ENCODE results near the gene ITSN1. TPM values are rescaled to one million over a fixed set of nuclear protein-coding genes. Genes with fewer than 3 reads are reported as not detected.

ITSN1 gene
- total and polyA plus RNA-seq, 4 donors: 20.3 to 112 (median 40.2) TPM

GRCh38 chr21:33618407-33618806, 23.9 kb upstream of the ITSN1 start:
- H3K9me3 ChIP-seq (ENCODE audit: control insufficient read depth in 4 of 4, low read length in 3 of 4): no peaks in the 10 kb centered on the region
- WGBS: 98% methylated on average over 2 of the region's 2 CpGs
- no peak overlapping the region for H3K4me3 ChIP-seq (ENCODE audit: low read depth in 1 of 3, low read length in 3 of 3)
- H3K27ac ChIP-seq (ENCODE audit: low read depth in 1 of 2, low read length in 2 of 2): no peak overlapping the region
- H3K27me3 ChIP-seq (ENCODE audit: control insufficient read depth in 4 of 4, insufficient read depth in 4 of 4, low read length in 3 of 4): no peaks in the 10 kb centered on the region
- no peak for DNase-seq (ENCODE audit: low spot score)
- no peaks in the 10 kb centered on the region for H3K4me1 ChIP-seq (ENCODE audit: control insufficient read depth in 4 of 4, insufficient read depth in 4 of 4, low read length in 3 of 4)
- H3K36me3 ChIP-seq (ENCODE audit: control insufficient read depth in 4 of 4, insufficient read depth in 3 of 4, low read depth in 1 of 4, low read length in 3 of 4): peaks cover 3 to 14% (median 5%) of the 10 kb centered on the region in 4 donors
- H3K9ac ChIP-seq (ENCODE audit: low read depth in 1 of 2, low read length in 2 of 2): no peak overlapping the region
- TF ChIP-seq RXRA (IDR thresholded peaks at IDR 0.05) (no peak), MAX (IDR thresholded peaks at IDR 0.05) (no peak), GABPA (IDR thresholded peaks at IDR 0.05 in 1 of 2, conservative IDR thresholded peaks at IDR 0.05 in 1 of 2) (no peak), FOXA1 (IDR thresholded peaks at IDR 0.05) (no peak), REST (IDR thresholded peaks at IDR 0.05) (no peak), NR2F2 (IDR thresholded peaks at IDR 0.05) (no peak), SP1 (IDR thresholded peaks at IDR 0.05) (no peak), EGR1 (IDR thresholded peaks at IDR 0.05; ENCODE audit: low read depth in 2 of 2) (no peak), FOXA2 (IDR thresholded peaks at IDR 0.05) (no peak), HNF4G (IDR thresholded peaks at IDR 0.05) (no peak)

GRCh38 chr21:33619726-33620125, 22.6 kb upstream of the ITSN1 start:
- no peak for DNase-seq (ENCODE audit: low spot score)
- H3K4me3 ChIP-seq (ENCODE audit: low read depth in 1 of 3, low read length in 3 of 3): no peak overlapping the region
- no peak overlapping the region for H3K9ac ChIP-seq (ENCODE audit: low read depth in 1 of 2, low read length in 2 of 2)
- peaks cover 2 to 13% (median 6%) of the 10 kb centered on the region in 4 donors for H3K36me3 ChIP-seq (ENCODE audit: control insufficient read depth in 4 of 4, insufficient read depth in 3 of 4, low read depth in 1 of 4, low read length in 3 of 4)
- 93% methylated on average over 4 of the region's 4 CpGs for WGBS
- TF ChIP-seq ZBTB33 (IDR thresholded peaks at IDR 0.05) (no peak), HNF4A (conservative IDR thresholded peaks at IDR 0.05) (no peak), TAF1 (conservative IDR thresholded peaks at IDR 0.05) (no peak), HNF4G (IDR thresholded peaks at IDR 0.05) (no peak), EGR1 (IDR thresholded peaks at IDR 0.05; ENCODE audit: low read depth in 2 of 2) (no peak), MAX (IDR thresholded peaks at IDR 0.05) (no peak), RXRA (IDR thresholded peaks at IDR 0.05) (no peak), RAD21 (IDR thresholded peaks at IDR 0.05) (no peak), YY1 (IDR thresholded peaks at IDR 0.05) (no peak), CTCF (IDR thresholded peaks at IDR 0.05; ENCODE audit: low read depth, low read length, missing input control) (no peak), FOXA2 (IDR thresholded peaks at IDR 0.05) (no peak), REST (IDR thresholded peaks at IDR 0.05) (no peak), ATF3 (IDR thresholded peaks at IDR 0.05) (no peak), SP1 (IDR thresholded peaks at IDR 0.05) (no peak), JUND (IDR thresholded peaks at IDR 0.05) (no peak), NR2F2 (IDR thresholded peaks at IDR 0.05) (no peak)
- no peaks in the 10 kb centered on the region for H3K9me3 ChIP-seq (ENCODE audit: control insufficient read depth in 4 of 4, low read length in 3 of 4)
- H3K27me3 ChIP-seq (ENCODE audit: control insufficient read depth in 4 of 4, insufficient read depth in 4 of 4, low read length in 3 of 4): no peaks in the 10 kb centered on the region
- H3K4me1 ChIP-seq (ENCODE audit: control insufficient read depth in 4 of 4, insufficient read depth in 4 of 4, low read length in 3 of 4): no peaks in the 10 kb centered on the region
- H3K27ac ChIP-seq (ENCODE audit: low read depth in 1 of 2, low read length in 2 of 2): no peak overlapping the region

All from liver (tissue), 9 donors.